PC-3 (cell line): Measurements from ENCODE around the gene MALAT1.

Experiments used
- CTCF ChIP-seq: fragments of 300-600 bp; sonication (generic); conservative IDR thresholded peaks from 2 replicates; pipeline ENCODE4 v1.5.1; 2017; ENCODE audit warnings: antibody characterized with exemption, low read depth, mild to moderate bottlenecking, low read length
- EZH2 ChIP-seq: fragments of 300-600 bp; sonication (generic); IDR thresholded peaks from one replicate; pipeline ENCODE4 v1.6.1; 2017; ENCODE audit warnings: antibody characterized with exemption, mild to moderate bottlenecking, low read length; ENCODE audit not compliant: unreplicated experiment
- EZH2phosphoT487 ChIP-seq: fragments of 300-600 bp; sonication (generic); IDR thresholded peaks from 2 replicates; pipeline ENCODE4 v1.6.1; 2018; ENCODE audit warnings: mild to moderate bottlenecking, antibody characterized with exemption, low read length, borderline replicate concordance

GRCh38 chr11:65488273-65489034 lies 10.4 kb upstream of the MALAT1 start:
- TF ChIP-seq CTCF (no peak), EZH2phosphoT487 (no peak), EZH2 (no peak)
